Endometrial microvascular endothelial cells (primary cell): Measurements from ENCODE around the gene CBX7. TPM values are rescaled to one million over a fixed set of nuclear protein-coding genes. Genes with fewer than 3 reads are reported as not detected.

ENCODE experiments used
- in situ Hi-C: cut with HindIII; loops from 2 replicates; pipeline ENCODE4 v1.10.0; 2017; ENCODE audit warnings: low sequenced_read_pairs, low pct_unique_long_range_greater_than_20kb; ENCODE audit errors: inconsistent ontology term
- total RNA-seq: library from RNA; depleted of rRNA; stranded (reverse); fragments of >200 nt; gene quantifications from one replicate; pipeline ENCODE4 v1.2.3, GENCODE V29; 2015; ENCODE audit errors: inconsistent ontology term

Gene CBX7
- total RNA-seq, result 2.2 TPM

DNA sequence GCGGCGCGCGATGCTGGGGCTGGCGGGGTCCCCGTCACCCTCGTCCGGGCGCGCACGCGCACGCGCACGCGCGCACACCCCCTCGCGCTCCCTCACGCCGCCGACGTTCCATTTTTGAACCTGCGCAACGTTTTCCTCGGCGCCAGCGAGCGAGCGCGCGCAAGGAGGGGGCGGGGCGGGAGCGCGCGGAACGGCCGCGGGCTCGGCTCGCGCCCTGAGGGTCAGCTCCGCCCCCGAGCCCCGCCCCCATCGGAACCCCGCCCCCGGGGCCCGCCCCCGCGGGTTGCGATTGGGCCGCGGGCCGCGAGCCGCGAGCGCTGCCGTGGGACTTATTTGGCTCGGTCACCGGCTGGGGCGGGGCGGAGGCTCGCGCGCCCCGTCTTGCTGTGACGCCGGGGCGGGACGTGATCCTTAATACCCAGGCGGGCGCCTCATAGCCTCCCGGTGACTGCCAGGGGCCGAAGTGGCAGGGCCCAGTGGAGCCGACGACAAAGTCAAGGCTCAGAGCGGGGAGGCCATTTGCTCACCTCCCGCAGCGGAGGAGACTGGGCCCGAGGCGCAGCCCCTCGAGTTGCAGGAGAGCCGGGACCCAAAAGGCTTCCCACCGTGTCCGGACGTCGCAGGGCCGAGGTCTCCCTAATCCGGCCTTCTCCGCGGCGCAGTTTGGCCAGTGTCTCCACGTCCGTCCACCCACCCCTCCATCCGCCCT lies at the start of gene CBX7:
CBX7 (minus strand) TSS at position 170 of the 709 bp plus-strand sequence. CDS start 236 bp downstream, outside the sequence.
- in situ Hi-C loops, result no loop called here

GRCh38 chr22:39197578-39197977 lies 45.1 kb upstream of the CBX7 start:
- in situ Hi-C loops, result no loop called here

DNA sequence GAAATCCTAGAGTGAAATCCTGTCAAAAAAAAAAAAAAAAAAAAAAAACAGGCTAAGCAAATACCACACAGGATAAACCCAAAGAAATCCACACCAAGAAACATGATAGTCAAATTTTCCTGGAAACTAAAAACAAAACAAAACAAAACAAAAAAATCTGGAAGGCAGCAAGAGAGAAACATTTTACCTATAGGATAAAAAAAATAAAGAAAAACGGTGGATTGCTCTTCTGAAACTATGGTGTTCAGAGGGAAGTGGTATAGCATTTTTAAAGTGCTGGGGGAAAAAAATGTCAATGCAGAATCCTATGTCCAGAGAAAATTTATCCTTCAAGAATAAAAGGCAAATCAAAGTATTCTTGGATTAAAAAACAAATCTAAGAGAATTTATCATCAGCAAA lies 41.6 kb upstream of the CBX7 start:
- in situ Hi-C loops, result no loop called here

DNA sequence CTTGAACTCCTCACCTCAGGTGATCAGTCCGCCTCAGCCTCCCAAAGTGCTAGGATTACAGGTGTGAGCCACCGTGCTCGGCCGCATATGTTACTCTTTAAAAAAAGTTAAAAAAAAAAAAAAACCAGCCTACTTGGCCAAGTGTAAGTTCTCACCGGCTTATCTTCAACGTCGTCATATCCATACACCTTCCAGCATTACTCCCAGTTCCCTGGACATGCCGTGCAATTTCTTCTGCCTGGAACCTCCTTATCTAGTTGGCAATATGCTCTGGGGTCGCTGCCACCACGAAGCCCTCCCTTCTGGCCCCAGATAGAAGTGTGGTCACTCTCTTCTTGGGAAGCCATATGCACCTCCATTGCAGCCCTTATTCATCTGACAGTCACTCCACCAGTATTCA lies 36.3 kb upstream of the CBX7 start:
- in situ Hi-C loops, result no loop called here

DNA sequence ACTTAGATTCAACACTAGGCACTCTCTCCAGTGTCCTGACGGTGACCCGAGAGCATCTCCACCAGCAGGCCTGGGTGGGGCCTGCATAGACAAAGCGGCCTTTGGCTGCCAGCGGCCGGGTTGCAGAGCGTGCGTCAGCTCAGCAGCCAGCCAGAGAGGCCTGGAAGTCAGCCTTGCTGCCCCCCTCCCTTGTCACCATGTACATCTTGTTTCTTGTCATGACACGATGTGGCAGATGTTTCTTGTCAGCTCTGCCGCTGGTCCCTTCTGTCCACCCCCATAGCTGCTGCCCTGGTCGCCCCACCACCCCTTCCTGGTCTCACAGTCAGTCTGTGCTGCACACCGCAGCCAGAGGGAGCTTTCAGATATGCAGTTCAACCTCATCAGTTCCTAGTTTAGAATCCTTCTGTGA lies 33.1 kb upstream of the CBX7 start:
- in situ Hi-C loops, result no loop called here

- in situ Hi-C loops, result no loop called here
Measured at GRCh38 chr22:39184586-39185577, 32.4 kb upstream of the CBX7 start.

DNA sequence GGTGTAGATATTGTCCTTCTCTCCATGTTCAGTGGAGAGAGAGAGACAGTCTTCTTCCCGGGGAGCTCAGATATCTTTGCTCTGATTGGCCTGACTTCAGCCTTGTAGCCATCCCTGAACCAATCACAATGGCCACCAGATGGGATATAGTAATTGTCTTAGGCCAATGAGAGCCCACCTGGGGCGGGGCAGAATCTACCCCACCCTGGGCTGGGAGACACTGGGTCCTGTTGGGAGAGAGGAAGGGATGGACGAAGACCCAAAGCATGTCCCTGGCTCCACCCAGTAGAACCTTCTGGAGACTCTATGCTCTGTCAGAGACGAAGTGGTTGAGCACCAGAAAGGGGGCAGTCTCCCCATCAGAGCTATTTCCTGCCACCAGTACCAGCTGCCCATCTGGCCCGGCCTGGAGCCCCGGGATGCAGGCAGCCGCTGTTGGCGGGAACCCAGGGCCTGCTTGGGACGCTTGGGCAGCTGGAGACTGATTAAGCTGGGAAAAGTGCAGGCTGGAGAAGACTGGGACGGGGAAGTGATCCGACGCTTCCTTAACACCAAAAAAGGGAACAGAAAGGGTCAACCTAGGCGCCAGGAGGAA lies 31.6 kb upstream of the CBX7 start:
- in situ Hi-C loops, result no loop called here

DNA sequence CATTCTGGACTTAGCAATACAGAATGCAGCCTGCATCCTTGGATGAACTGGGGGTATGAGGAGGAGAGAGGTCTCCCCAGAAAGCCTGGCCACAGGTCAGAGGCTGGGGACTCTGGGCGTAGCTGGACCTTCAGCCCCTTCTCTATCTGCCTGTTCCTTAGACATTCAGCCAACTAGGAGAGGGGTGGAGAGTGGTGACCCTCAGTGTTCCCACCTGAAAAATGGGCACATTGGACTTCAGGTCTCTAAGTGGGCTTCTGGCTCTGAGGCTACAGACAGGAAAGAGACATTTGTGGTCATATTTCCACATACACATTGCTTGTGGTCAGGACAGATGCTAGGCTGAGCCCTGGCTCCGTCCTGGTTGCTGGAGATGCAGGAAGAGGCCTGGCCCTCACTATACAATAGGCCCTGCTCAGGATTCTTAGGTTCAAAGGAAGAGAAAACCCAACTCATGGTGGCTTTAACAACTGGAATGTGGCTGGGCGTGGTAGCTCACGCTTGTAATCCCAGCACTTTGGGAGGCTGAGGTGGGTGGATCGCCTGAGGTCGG lies 30.1 kb upstream of the CBX7 start:
- in situ Hi-C loops, result no loop called here

DNA sequence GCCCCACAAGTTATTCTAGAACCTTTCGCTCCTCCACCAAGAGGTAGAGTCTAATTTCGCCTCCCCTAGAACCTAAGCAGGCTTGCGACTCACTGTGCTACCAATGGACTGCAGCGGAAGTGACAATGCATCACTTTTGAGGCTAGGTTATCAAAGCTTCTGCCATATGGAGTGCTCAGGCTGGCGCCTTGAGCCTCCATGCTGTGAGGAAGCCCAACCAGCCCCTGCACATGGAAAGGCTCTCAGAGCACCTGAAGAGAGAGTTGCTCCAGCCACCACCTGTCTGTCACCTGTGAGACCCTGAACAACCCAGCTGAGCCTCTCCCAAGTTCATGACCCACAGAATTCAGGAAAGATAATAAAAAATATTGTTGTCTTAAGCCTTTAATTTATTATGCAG lies 29.3 kb upstream of the CBX7 start:
- in situ Hi-C loops, result no loop called here

DNA sequence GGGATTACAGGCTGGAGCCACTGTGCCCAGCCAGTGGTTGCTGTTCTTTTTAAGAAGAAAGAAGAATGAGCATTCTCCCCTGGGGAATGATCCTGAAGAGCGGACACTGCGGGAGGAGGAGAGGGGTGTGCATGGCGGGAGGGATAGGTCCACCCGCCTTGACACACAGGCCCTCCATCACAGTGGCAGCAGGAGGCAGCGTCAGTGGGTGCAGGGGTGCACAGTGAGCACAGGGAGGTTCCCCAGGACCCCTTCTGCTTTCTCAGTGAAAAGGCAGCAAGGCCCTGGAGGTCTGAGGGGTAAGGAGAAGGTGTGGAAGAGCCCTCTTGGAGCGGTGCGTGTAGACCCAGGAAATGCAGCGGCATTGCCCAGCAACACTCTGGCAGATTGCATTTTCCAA lies 28.9 kb upstream of the CBX7 start:
- in situ Hi-C loops, result no loop called here

DNA sequence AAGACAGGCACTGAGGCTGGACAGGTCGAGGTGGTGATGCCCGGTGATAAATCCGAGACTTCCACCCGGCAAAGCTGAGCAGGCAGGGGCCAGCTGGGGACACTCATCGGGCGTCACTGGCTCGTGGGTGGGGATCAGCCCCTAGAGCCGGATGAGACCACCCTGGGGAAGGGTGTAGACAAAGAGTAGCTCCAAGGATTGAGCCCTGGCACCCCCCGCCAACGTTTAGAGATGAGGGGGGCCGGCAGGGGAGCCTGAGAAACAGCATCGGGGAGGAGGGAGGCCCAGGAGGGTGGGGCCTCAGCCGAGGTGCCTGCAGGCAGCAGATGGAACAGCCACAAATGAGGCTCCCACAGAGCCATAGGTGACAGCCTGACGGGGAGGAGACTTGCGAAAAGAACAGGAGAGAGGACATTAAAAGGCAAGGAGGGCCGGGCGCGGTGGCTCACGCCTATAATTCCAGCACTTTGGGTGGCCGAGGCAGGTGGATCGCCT lies 27.4 kb upstream of the CBX7 start:
- in situ Hi-C loops, result no loop called here

DNA sequence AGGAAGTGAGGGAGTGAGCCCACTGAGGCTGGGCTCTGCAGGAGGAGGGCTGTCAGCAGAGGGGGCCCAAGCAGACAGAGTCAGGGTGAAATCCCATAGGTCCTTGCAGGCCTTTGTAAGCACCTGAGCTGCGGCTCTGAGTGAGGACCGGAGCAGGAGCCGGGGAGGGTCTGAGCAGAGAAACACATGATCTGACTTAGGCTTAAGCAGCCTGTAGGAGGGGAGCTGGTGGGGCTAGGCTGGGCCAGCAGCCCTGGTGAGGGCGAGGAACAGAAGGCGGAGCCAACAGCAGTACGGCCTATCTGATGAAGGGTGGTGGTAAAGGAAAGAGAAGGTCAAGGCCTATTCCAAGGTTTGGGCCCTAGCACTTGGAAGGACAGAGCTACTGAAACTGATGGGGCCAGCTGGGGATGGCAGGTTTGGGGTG lies 26.9 kb upstream of the CBX7 start:
- in situ Hi-C loops, result no loop called here

GRCh38 chr22:39178206-39179111 lies 26.0 kb upstream of the CBX7 start:
- in situ Hi-C loops, result no loop called here

DNA sequence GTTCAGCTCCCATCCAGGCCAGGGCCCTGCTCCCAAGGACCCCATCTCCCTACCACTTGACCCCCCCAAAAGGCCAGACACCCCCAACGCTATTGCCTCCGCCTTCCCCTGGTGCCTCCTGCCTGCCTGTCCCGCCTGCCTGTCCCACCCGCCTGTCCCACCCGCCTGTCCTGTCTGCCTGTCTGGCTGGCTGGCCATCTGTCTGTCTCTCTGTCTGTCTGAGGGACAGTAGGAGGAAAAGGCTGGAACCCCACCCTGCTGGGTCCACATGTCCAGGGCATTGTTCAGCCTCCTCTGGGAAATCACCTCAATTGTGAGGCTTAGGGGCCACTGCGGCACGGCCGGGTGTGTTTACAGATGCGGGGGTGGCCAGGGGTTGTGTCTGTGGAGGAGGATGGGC lies 25.3 kb upstream of the CBX7 start:
- in situ Hi-C loops, result no loop called here

DNA sequence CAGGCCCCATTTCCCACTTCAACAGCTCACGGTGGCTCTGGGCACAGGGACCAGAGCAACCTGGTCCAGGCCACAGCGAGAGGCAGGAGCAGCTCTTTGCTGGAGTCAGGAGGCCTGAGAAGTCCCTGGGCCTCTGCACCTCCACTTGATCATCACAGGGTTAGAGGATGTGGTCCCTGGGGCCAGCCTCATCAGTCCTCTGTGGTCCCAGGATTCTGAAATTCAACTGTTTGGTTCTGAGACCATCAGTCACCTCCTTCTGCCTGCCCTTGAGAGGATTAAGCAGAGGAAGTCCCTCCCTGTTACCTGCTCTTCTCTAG lies 24.9 kb upstream of the CBX7 start:
- in situ Hi-C loops, result no loop called here

- in situ Hi-C loops, result no loop called here
Measured at GRCh38 chr22:39176714-39177455, 24.4 kb upstream of the CBX7 start.

DNA sequence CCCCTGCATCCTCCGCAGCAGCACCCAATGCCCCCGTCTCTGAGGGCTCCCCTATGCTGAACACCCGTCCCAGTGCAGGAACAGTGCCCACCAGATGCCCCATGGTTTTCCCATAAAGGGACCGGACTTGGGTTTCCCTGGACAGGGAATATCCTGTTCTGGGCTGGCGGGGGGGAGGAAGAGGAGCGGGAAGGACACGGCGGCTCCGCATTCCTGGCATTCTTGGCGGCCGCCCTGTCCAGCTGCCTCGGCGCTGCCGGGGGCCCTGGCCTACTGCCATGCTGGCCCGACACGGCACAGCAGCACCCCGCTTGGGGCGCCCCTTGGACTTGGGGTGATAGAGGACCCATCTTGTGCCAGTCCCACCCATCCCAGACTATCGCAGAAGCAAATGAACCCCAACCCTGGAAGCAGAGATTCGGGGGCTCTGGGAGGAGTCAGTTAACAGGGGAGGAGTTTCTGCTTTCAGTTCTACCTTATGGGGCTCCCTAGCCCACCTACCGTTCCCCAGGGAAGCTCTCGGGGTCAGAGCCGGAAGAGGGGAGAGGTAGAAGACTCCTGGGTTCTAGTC lies 23.7 kb upstream of the CBX7 start:
- in situ Hi-C loops, result no loop called here
